Activated naive CD8-positive, alpha-beta T cell (primary cell): ENCODE results near the gene GJB6.
A peak's percentile ranks its signal among the peaks of the same experiment; 100 is the strongest.
"Not testable (repeated sequence)": the region's sequence is repeated elsewhere in the genome, so short reads cannot be mapped to it uniquely, and the experiment has no call there.

Experiments used
- H3K27ac Mint-ChIP-seq: one replicate; pipeline ENCODE4 v1.8.0; 2021; ENCODE audit warnings: mixed read lengths
- H3K27me3 Mint-ChIP-seq: one replicate; pipeline ENCODE4 v1.8.0; 2021; ENCODE audit warnings: mixed read lengths
- H3K36me3 Mint-ChIP-seq: one replicate; pipeline ENCODE4 v1.8.0; 2021; ENCODE audit warnings: mixed read lengths
- H3K4me1 Mint-ChIP-seq: one replicate; pipeline ENCODE4 v1.8.0; 2021; ENCODE audit warnings: low read depth, mixed read lengths
- H3K4me3 Mint-ChIP-seq: one replicate; pipeline ENCODE4 v1.8.0; 2021; ENCODE audit warnings: mild to moderate bottlenecking, mixed read lengths
- H3K9me3 Mint-ChIP-seq: one replicate; pipeline ENCODE4 v1.8.0; 2021; ENCODE audit warnings: low read depth, mixed read lengths

Gene GJB6

DNA sequence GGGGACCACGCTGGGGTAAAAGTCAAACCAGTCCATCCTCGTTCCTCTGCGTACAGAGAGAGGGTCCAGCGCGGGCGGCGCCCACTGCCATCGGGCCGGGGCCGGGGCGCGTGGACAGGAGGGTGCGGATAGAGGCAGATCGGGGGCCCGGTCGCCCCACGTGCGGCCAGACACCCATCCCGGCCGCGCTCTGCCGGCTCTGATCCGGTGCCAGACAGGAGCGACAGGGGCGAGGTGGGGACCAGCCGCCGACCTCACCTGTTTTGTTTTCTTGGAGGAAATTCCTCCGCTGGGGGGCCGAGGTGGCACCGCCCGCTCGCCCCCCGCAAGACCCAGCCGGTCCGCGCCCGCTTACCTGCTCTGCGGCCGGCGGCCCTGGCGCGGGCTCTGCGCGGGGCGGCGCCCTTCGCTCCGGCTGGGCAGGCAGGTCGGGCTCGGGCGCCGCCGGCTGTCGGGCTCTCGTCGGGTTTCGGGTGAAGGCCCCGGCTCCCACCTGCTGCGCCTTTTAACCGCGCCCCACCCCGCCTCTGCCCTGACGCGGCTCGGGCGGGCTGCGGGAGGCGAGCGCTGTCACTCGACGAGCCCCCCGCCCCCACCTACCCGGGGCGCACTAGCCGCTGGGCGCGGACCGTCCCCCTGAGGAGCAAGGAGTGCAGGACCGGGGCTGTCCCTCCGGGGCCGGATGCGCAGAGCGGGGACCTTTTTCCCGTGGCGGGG, at the start of gene GJB6:
TSS of gene GJB6 (minus strand) at position 481 of the 717 bp plus-strand sequence. CDS start 8,839 bp downstream, outside the sequence.
- Mint-ChIP-seq H3K27ac (peak within 1 kb of the TSS; percentile 66), H3K4me1 (peaks cover 16% of the 10 kb centered on the region), H3K4me3 (peak within 1 kb of the TSS; percentile 92), H3K36me3 (no peaks in the 10 kb centered on the region), H3K27me3 (no peaks in the 10 kb centered on the region), H3K9me3 (no peaks in the 10 kb centered on the region)

DNA sequence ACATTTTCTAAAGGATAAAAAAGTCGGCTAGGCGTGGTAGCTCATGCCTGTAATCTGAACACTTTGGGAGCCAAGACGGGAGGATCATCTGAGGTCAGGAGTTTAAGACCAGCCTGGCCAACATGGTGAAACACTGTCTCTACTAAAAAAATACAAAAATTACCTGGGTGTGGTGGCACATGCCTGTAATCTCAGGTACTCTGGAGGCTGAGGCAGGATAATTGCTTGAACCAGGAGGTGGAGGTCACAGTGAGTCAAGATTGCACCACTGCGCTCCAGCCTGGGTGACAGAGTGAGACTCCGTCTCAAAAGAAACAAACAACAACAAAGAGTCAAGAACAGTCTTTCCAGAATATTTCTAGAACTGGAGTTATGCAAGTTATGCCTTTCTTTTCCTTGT, 44.8 kb upstream of the GJB6 start:
- H3K4me1 Mint-ChIP-seq, H3K27ac Mint-ChIP-seq, H3K36me3 Mint-ChIP-seq, H3K9me3 Mint-ChIP-seq, H3K27me3 Mint-ChIP-seq, H3K4me3 Mint-ChIP-seq: not testable (repeated sequence)

DNA sequence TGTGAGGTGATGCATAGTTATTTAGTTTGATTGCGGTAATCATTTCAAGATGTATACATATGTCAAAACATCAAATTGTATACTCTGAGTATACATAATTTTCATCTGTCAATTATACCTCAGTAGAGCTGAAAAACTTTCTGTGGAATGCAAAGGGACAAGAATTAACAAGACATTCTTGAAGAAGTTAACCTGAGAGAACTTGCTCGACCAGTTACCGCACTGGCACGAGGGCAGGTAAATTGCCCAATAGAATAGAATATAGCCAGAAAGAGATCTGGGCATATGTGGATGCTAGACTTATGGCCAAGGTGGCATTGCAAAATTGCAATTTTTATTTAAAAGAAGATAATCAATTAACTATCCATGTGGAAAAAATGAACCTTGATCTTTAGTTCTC, 42.3 kb upstream of the GJB6 start:
- H3K27me3 Mint-ChIP-seq, result peaks cover 8% of the 10 kb centered on the region
- no peaks in the 10 kb centered on the region for H3K9me3 Mint-ChIP-seq
- no peak overlapping the region for H3K27ac Mint-ChIP-seq
- H3K36me3 Mint-ChIP-seq, result no peaks in the 10 kb centered on the region
- H3K4me3 Mint-ChIP-seq, result no peak overlapping the region
- H3K4me1 Mint-ChIP-seq, result no peaks in the 10 kb centered on the region

DNA sequence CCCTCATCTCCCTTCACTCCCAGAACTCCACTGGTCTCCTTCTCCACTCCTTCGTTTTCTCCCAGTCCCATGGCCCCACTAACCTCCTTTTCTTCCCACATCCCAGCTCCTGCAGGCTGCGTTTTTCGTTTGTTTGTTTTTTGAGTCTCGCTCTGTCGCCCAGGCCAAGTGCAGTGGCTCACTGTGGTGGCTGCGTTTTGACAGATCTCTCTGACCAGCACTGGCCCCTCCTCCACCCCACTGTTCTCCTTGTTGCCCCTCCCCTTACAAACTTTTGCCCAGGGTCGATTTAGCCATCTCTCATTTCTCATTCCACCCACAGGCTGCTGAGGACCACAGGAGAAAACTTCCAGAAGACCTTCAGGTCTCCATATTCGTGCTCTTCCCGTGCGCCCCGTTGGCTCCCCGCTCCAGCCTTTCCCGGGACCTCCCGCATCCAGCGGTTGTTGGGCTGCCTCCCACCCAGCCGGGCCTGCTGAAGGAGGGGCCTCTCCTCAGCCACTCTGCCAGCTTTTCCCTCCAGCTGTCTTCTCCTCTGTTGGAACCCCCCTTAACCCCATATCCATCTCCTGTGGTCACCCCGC, 40.6 kb upstream of the GJB6 start:
- Mint-ChIP-seq H3K27me3 (peaks cover 8% of the 10 kb centered on the region), H3K9me3 (no peaks in the 10 kb centered on the region), H3K36me3 (no peaks in the 10 kb centered on the region), H3K27ac (no peak overlapping the region), H3K4me1 (no peaks in the 10 kb centered on the region), H3K4me3 (no peak overlapping the region)

DNA sequence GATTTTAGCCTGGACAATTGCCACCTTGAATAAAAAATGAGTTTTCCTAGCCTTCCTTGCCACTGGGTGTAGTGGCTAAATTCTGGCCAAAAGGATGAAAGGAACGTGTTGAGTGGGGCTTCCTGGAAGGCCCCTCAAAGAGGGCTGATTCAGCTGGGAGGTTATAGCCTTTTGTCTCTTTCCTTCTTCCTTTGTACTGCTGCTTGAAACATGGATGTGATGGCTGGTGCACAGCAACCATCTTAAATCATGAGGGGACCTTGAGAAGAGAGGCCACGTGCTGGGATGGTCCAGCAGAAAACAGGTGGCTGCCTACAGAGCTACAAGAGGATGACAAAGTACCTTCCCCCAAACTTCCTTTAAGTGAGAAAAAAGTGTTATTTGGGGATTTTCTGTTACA, 40.0 kb upstream of the GJB6 start:
- no peaks in the 10 kb centered on the region for H3K9me3 Mint-ChIP-seq
- no peak overlapping the region for H3K27ac Mint-ChIP-seq
- no peaks in the 10 kb centered on the region for H3K36me3 Mint-ChIP-seq
- H3K4me1 Mint-ChIP-seq, result no peaks in the 10 kb centered on the region
- peaks cover 8% of the 10 kb centered on the region for H3K27me3 Mint-ChIP-seq
- H3K4me3 Mint-ChIP-seq, result no peak overlapping the region

DNA sequence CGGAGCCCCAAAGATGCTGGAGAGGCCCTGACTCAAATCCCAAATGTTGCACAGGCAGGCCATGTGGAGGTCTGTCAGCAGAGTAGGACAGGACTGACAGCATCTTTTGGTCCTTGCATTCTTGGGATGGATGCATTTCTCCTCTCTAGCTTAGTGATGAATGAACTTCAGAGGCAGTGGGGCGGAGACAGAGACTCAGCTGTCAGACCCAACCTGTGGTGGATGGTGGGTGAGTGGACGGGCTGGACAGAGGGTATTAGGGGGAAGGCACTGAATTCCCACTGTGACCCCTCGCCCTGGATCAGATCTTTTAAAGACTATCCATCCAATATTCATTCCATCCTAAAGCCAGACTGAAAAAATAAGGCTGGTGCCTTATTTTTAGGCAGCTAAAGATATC, 39.3 kb upstream of the GJB6 start:
- no peaks in the 10 kb centered on the region for H3K9me3 Mint-ChIP-seq
- H3K36me3 Mint-ChIP-seq, result no peaks in the 10 kb centered on the region
- H3K4me3 Mint-ChIP-seq, result no peak overlapping the region
- no peaks in the 10 kb centered on the region for H3K4me1 Mint-ChIP-seq
- H3K27me3 Mint-ChIP-seq, result peaks cover 8% of the 10 kb centered on the region
- no peak overlapping the region for H3K27ac Mint-ChIP-seq

DNA sequence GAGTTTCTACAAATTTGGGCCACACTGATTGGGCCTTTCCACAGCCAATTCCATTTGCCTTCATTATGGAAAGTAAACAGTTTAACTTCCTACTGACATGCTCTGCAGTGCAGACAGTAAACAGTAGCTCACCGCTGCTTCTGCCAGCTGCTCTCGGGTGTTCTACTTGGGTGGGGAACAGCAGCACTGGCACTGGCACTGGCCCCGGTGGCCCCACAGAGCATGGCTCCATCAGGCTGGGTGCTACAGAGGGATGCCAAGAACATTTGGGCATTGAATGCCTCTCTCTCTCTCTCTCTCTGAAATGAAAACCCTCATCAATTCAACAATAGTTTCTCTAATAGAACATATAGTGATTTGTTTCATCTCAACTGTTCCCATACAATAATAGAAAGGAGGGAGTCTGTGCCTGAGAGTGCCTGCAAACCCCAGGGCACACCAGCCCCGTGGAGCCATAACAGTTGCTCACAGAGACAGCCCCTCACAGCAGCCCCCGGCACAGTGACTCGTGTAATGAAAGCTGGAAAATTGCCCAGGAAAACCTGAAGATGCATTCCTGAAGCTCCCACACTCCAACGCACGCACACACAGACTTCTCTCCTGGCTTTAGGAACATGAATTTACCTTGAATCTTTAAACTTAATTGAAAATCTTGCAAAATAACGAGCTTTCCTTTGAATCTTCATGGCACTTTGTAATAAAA, 38.2 kb upstream of the GJB6 start:
- no peak overlapping the region for H3K4me3 Mint-ChIP-seq
- peaks cover 8% of the 10 kb centered on the region for H3K27me3 Mint-ChIP-seq
- H3K9me3 Mint-ChIP-seq, result no peaks in the 10 kb centered on the region
- no peaks in the 10 kb centered on the region for H3K36me3 Mint-ChIP-seq
- no peak overlapping the region for H3K27ac Mint-ChIP-seq
- H3K4me1 Mint-ChIP-seq, result no peaks in the 10 kb centered on the region

DNA sequence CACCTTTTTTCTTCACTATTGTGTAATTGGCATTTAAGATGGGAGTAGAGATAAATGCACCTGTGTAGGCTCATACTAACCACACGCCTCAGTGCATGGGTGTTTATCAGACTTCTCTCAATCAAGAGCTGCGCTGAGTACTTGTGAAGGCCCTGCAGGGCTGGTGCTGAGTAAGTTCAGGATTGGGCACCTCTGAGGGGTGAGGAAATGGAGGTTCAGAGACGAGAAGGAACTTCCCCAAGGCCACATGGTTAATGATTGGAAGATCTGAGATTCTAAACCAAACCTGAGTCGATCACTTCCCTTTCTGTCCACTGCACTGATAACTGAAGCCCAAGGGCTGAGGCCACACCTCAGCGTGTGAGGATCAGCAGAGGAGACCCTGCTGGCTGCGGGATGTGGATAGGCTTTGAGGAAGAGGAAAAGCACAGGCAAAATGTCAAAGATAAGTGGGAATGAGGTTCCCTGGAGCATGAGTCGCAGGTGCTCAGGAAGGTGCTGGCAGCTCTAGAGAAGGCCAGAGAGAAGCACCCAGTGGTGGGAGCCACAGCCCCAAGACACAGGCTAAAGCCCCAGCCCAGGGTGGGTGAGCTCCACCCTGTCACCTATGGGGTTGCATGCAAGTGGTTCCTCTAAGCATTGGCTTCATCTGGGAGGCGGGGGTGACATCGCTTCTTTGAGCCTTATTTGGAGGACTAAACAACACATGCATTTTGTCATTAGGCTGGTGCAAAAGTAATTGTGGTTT, 32.3 kb upstream of the GJB6 start:
- Mint-ChIP-seq H3K27me3 (no peaks in the 10 kb centered on the region), H3K27ac (no peak overlapping the region), H3K36me3 (no peaks in the 10 kb centered on the region), H3K4me3 (no peak overlapping the region), H3K9me3 (no peaks in the 10 kb centered on the region), H3K4me1 (no peaks in the 10 kb centered on the region)

DNA sequence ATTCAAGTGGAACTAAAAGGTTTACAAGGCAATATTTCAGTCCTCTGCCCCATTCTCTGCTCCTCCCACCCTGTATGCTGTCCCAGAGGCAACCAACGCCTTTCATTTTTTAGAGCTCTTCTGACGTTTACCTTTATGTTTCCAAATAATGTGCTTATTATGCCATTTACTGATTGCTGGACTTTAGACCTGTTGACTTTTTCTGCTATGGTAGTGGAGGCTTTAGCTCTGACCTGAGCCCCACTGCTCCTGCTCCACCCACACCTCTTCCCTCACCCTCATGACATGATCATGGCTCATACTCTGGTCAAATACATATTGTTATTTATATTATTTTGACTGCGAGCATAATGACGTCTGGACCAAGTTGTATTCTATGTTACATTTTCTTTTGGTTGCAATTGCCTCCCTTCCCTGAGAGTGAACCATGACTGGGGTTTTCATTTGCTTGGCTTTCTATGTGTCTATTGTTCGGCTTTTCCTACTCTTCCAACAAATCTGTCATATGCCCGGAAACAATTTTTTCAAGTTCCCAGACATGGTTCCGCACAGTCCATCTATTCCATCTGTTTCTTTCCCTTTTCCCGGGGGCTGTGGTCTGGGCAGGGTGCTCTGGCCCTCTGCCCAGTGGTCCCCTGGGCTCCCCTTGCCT, 31.4 kb upstream of the GJB6 start:
- no peaks in the 10 kb centered on the region for H3K4me1 Mint-ChIP-seq
- no peak overlapping the region for H3K27ac Mint-ChIP-seq
- no peaks in the 10 kb centered on the region for H3K9me3 Mint-ChIP-seq
- no peaks in the 10 kb centered on the region for H3K36me3 Mint-ChIP-seq
- no peak overlapping the region for H3K4me3 Mint-ChIP-seq
- no peaks in the 10 kb centered on the region for H3K27me3 Mint-ChIP-seq

DNA sequence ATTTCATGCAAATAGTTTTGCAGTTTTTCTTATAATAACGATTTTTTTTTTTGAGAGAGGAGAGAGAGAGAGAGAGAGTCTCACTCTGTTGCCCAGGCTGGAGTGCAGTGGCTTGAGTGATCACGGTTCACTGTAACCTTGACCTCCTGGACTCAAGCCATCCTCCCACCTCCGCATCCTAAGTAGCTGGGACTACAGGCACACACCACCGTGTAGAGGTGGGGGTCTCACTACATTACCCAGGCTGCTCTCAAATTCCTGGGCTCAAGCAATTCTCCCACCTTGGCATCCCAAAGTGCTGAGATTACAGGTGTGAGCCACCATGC, 26.8 kb upstream of the GJB6 start:
- H3K27ac Mint-ChIP-seq, result no peak overlapping the region
- no peaks in the 10 kb centered on the region for H3K4me1 Mint-ChIP-seq
- no peaks in the 10 kb centered on the region for H3K9me3 Mint-ChIP-seq
- H3K27me3 Mint-ChIP-seq, result no peaks in the 10 kb centered on the region
- H3K4me3 Mint-ChIP-seq, result no peak overlapping the region
- H3K36me3 Mint-ChIP-seq, result no peaks in the 10 kb centered on the region

DNA sequence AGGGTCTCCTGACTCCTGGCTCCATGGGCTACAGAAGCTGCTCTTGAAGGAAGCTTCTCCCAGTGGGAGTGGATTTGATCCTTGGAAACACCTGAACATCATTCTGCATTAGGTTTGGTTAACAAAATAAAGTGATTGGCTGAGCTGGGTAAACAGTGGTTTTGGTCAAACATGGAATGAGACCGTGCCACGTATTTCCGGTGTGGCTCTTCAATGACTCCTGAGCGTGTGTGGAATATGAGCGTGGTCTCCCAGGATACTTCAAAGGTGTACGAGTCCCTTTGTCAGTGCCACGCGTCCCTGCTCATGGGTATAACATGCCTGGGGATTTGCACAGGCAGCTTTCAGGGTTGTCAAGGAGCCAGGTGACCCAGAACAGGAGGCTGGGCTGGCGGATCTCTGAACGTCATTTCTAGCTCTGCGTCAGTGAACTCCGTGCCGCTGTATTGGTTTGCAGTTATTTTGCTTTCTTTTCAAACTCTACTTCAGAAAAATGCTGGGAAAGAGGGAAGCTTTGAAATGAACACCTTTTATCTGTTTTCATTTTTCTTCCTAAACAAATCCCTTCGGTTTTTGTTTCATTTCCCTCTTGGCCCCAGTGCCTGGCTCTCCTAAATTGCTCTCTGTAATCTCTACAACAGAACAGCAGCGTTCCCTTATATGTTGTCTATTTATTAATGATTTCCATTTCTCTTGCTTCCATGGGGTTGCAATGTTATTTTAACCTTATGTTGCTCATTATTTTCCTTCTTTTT, 26.3 kb upstream of the GJB6 start:
- Mint-ChIP-seq H3K27me3 (no peaks in the 10 kb centered on the region), H3K4me1 (no peaks in the 10 kb centered on the region), H3K36me3 (no peaks in the 10 kb centered on the region), H3K4me3 (no peak overlapping the region), H3K27ac (no peak overlapping the region), H3K9me3 (no peaks in the 10 kb centered on the region)

DNA sequence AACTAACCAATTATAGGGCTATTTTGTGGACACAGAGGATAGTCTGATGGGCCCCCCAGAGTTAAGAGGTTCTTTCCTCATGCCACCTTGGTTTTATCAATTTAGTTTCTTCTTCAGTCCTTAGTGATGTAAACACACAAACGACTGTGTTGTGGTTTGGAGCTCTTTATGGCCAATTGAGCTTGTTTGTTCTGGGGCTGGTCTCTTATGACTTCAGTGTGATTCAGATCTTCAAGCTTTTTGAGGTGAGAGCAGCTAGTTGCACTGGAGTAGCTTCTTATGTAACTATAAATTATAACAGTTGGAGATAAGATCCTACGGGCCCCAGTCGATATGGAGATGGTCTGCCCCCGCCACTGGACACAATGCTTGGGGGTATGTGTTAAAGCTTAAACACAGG, 22.0 kb upstream of the GJB6 start:
- no peaks in the 10 kb centered on the region for H3K4me1 Mint-ChIP-seq

DNA sequence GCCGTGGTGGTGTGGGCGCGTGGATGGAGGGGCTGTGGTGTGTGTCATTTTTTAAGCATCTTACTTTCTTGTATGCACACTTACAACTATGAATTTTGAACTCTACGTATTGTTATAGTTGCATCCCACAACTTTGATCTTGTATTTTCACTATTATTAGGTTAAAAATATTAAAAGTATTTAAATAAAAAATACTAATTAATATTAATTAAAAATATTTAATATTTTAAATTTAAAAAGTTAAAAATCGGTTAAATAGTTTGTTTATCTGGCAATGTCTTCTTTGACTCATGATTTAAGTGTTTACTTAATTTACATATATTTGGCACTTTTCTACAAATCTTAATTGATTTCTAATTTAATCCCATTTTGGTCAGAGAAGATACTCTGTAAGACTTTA, 17.8 kb upstream of the GJB6 start:
- no peak overlapping the region for H3K4me3 Mint-ChIP-seq
- no peaks in the 10 kb centered on the region for H3K36me3 Mint-ChIP-seq
- no peaks in the 10 kb centered on the region for H3K9me3 Mint-ChIP-seq
- no peaks in the 10 kb centered on the region for H3K27me3 Mint-ChIP-seq
- no peaks in the 10 kb centered on the region for H3K4me1 Mint-ChIP-seq
- no peak overlapping the region for H3K27ac Mint-ChIP-seq

More for the DNA sequence above, 22.0 kb upstream of the GJB6 start:
- H3K27me3 Mint-ChIP-seq, result no peaks in the 10 kb centered on the region
- H3K4me3 Mint-ChIP-seq, result no peak overlapping the region
- no peaks in the 10 kb centered on the region for H3K9me3 Mint-ChIP-seq
- H3K36me3 Mint-ChIP-seq, result no peaks in the 10 kb centered on the region
- H3K27ac Mint-ChIP-seq, result no peak overlapping the region

DNA sequence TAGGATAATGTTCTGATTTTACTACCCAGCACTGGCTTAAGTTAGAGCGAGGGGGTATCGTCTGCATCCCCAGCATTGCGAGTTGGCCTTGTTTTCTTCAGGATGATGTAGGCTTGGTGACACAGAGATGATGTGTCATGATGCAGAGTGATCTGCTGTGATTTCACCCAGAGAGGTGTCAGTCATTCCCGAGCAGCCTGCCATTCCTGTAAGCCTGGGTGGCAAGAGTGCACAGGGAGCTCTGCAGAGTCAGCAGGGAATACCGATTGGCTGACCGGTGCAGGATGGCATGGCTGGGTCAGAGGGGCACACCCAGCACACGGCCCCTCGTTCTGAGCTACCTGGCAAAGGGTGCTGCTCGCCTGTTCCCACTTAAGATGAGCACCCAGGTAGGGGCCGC, 15.8 kb upstream of the GJB6 start:
- H3K4me1 Mint-ChIP-seq, result peaks cover 4% of the 10 kb centered on the region
- H3K27ac Mint-ChIP-seq, result no peak overlapping the region
- H3K4me3 Mint-ChIP-seq, result no peak overlapping the region
- H3K9me3 Mint-ChIP-seq, result no peaks in the 10 kb centered on the region
- no peaks in the 10 kb centered on the region for H3K27me3 Mint-ChIP-seq
- peaks cover 1% of the 10 kb centered on the region for H3K36me3 Mint-ChIP-seq
